ENCODE data around the gene DNASE1L3.
A peak's percentile ranks its signal among the peaks of the same experiment; 100 is the strongest.

DNASE1L3 gene

DNA sequence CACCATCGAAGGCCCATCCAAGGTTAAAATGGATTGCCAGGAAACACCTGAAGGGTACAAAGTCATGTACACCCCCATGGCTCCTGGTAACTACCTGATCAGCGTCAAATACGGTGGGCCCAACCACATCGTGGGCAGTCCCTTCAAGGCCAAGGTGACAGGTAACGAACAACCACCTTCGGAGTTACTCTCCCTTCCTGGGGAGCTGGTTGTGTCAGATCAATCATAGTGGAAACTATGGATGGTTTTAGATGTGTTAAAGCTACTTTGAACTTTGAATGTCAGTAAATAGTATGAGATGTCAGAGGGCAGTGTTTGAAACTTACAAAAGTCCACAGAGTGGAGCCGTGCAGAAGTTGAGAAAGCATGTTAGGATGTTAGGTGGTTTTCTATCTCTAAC is 42.3 kb downstream of the DNASE1L3 start:
- TF ChIP-seq, protein P1, sequence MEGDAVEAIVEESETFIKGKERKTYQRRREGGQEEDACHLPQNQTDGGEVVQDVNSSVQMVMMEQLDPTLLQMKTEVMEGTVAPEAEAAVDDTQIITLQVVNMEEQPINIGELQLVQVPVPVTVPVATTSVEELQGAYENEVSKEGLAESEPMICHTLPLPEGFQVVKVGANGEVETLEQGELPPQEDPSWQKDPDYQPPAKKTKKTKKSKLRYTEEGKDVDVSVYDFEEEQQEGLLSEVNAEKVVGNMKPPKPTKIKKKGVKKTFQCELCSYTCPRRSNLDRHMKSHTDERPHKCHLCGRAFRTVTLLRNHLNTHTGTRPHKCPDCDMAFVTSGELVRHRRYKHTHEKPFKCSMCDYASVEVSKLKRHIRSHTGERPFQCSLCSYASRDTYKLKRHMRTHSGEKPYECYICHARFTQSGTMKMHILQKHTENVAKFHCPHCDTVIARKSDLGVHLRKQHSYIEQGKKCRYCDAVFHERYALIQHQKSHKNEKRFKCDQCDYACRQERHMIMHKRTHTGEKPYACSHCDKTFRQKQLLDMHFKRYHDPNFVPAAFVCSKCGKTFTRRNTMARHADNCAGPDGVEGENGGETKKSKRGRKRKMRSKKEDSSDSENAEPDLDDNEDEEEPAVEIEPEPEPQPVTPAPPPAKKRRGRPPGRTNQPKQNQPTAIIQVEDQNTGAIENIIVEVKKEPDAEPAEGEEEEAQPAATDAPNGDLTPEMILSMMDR (IDR thresholded peaks at IDR 0.05; ENCODE audit: low read depth, low read length, missing control alignments) = no peak
- H3K27ac ChIP-seq = no peak overlapping the region
- no peaks in the 10 kb centered on the region for H3K27me3 ChIP-seq (replicated peaks)
- in situ Hi-C loops (cut with HindIII; ENCODE audit: low pct_ligation_motif_present, low sequenced_read_pairs) = loop anchor here (25.0 kb wide), 1 partner anchor 156 kb away; the partner anchor contains the start of gene FLNB
- no peak overlapping the region for H3K4me3 ChIP-seq (ENCODE audit: low read depth, low read length)
- peaks cover 92% of the 10 kb centered on the region for H3K36me3 ChIP-seq (replicated peaks)
- no peak for DNase-seq

DNA sequence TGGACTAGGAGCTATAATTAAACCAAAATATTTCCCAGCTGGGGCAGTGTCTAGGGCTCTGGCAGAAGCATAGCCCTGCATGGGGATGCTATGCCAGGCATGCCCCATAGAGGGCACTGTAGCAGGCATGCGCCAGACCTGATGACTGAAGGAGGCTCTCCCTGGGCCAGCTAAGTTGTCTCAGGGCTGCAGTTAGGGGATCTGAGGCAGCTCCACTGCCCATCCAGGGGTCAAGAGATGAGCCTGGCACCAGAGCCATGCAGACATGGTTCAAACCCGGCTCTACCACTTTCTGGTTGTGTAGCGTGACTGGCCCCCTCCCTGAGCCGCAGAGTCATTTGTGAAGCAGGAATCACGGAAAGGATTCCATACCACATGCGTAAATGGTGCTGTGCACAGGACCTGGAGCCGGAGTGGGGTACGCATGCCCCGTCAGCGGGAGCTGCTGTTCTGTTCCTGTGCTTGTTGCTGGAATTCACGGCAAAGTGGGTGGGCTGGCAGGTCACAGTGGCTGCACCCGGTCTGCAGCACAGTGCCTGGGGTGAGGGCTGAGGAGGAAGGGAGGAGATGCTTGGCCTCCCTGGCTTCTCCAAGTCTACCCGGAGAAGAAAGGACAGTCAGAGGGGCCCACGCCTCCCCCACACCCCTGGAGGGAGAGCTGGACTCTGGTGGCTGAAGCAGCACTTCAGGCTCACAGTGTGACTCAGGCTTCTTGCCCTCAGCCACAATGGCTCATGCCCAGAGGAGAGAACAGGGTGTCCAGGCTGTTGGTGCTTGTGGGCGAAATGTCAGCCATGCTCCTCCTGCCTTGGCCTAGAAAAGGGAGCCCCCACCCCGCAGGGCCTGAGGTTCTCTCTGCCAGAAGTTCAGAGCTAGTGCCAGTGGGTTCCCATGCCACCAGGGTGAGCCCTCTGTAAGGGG is 43.1 kb downstream of the DNASE1L3 start:
- peak; percentile 68 for DNase-seq
- TF ChIP-seq, protein P1 (IDR thresholded peaks at IDR 0.05; ENCODE audit: low read depth, low read length, missing control alignments) = peak; percentile 99
- in situ Hi-C loops (cut with HindIII; ENCODE audit: low pct_ligation_motif_present, low sequenced_read_pairs) = loop anchor here (25.0 kb wide), 1 partner anchor 155 kb away; the partner anchor contains the start of gene FLNB
- no peak overlapping the region for H3K27ac ChIP-seq
- H3K4me3 ChIP-seq (ENCODE audit: low read depth, low read length) = no peak overlapping the region
- peaks cover 95% of the 10 kb centered on the region for H3K36me3 ChIP-seq (replicated peaks)
- H3K27me3 ChIP-seq (replicated peaks) = no peaks in the 10 kb centered on the region

DNA sequence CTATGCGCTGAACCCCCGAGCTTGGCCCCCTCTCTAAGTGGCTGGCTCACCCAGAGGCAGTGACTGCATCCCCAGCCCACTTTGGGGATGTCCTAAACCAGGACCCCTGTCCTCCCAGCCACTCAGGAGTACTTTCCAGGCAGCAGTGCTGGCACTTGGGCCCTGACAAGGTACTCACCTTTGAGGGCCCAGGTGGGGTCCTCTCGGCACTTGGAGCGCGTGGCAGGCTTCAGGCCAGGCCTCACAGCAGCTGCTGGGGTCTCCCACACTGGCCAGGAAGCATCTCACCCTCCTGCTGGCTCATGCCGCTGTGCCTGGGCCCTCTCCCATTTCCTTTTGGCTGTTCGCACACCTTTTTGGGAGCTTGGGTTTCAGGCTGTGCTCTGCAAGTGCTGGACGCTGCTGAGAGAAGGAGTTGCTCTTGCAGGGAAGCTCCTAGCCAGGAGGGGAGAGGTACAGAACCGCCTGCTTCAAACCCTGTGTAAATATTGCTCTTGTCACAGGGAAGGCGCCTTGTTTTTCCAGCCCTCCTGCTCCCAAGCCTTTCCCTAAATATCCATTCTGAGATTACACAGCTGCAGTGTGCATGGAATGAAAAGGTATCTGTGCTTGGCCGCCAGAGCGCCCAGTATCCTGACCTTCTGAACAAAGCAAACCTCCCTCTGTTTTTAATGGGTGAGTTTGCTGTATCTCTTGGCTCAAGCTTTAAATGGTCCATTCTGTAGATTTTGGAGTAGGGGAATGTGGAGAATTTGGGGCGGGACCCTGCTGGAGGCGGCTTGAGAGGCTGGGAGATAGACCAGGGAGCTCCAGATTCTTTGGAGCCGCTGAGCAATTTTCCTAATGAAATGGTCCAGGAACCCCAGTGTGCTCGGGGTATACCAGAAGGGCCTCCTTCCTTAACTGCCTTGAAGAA is 45.6 kb downstream of the DNASE1L3 start:
- H3K36me3 ChIP-seq (replicated peaks) = peaks cover 97% of the 10 kb centered on the region
- H3K27ac ChIP-seq = peak overlapping the region; percentile 1
- no peak overlapping the region for H3K4me3 ChIP-seq (ENCODE audit: low read depth, low read length)
- in situ Hi-C loops (cut with HindIII; ENCODE audit: low pct_ligation_motif_present, low sequenced_read_pairs) = loop anchor here (25.0 kb wide), 1 partner anchor 153 kb away; the partner anchor contains the start of gene FLNB
- TF ChIP-seq, protein P1 (IDR thresholded peaks at IDR 0.05; ENCODE audit: low read depth, low read length, missing control alignments) = no peak
- no peak for DNase-seq
- H3K27me3 ChIP-seq (replicated peaks) = no peaks in the 10 kb centered on the region

DNA sequence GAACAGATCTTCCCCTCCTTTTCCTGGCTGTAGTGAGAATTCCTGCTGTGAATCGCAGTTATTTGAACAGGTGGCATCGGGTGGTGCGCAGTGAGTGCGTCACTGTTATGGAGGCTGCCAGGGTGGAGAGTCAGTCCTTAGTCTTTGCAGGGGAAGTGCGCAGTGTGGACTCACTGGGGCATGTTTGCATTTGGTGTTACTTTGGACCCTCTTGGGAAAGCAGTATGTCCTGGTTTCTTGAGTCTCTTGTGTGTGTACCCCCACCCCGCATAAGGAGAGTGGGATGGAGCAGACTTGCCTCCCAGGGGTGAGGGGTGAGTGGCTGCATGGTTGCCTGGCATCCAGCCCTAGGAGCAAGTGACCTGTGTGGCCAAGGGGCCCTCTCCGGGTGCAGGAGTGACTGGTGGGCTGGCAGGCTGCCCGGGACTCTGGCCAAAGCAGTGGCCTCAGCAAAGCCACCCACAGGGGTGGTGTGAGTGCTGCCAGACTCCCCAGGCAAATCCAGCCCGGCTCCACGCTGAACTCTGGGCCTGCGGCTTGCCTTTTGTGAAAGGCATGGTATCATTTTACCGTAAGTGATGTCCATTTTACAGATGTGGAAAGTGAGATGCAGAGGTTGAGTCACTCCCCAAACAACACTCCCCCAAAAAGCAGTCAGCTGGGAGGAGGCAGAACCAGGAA is 46.4 kb downstream of the DNASE1L3 start:
- TF ChIP-seq, protein P1 (IDR thresholded peaks at IDR 0.05; ENCODE audit: low read depth, low read length, missing control alignments) = no peak
- Histone ChIP-seq H3K4me3 (ENCODE audit: low read depth, low read length) (no peak overlapping the region), H3K27ac (peak overlapping the region; percentile 1), H3K27me3 (replicated peaks) (no peaks in the 10 kb centered on the region), H3K36me3 (replicated peaks) (peaks cover 95% of the 10 kb centered on the region)
- no peak for DNase-seq
- in situ Hi-C loops (cut with HindIII; ENCODE audit: low pct_ligation_motif_present, low sequenced_read_pairs) = loop anchor here (25.0 kb wide), 1 partner anchor 152 kb away; the partner anchor contains the start of gene FLNB

- peaks cover 95% of the 10 kb centered on the region for H3K36me3 ChIP-seq (replicated peaks)
- H3K27ac ChIP-seq = no peak overlapping the region
- TF ChIP-seq, protein P1 (IDR thresholded peaks at IDR 0.05; ENCODE audit: low read depth, low read length, missing control alignments) = no peak
- in situ Hi-C loops (cut with HindIII; ENCODE audit: low pct_ligation_motif_present, low sequenced_read_pairs) = loop anchor here (25.0 kb wide), 1 partner anchor 151 kb away; the partner anchor contains the start of gene FLNB
- H3K27me3 ChIP-seq (replicated peaks) = no peaks in the 10 kb centered on the region
- DNase-seq = no peak
- H3K4me3 ChIP-seq (ENCODE audit: low read depth, low read length) = no peak overlapping the region
Measured at GRCh38 chr3:58163234-58163633, 47.5 kb downstream of the DNASE1L3 start.

All from brain microvascular endothelial cell (primary cell).